Right atrium auricular region (tissue), 2 donors: Measurements from ENCODE around the gene ING3. TPM values are rescaled to one million over a fixed set of nuclear protein-coding genes. Genes with fewer than 3 reads are reported as not detected.

Experiments used
- DNase-seq: peaks from one replicate; pipeline ENCODE4 v3.0.0-alpha.2; 2019; ENCODE audit warnings: low spot score
- H3K27ac ChIP-seq, 2 donors: fragments of 200-600 bp; sonication (generic); 1 replicate in 1 of 2; 2 replicates in 1 of 2; pipeline ENCODE4 v1.5.1; 2016 to 2019
- H3K27me3 ChIP-seq, 2 donors: fragments of 200-600 bp; sonication (generic); one replicate each; pipeline versions ENCODE4 v1.5.1 to v1.6.0; 2017 to 2019
- H3K36me3 ChIP-seq: fragments of 200-600 bp; sonication (generic); one replicate; pipeline ENCODE4 v1.5.1; 2016
- H3K4me1 ChIP-seq, 2 donors: fragments of 200-600 bp; sonication (generic); one replicate each; pipeline versions ENCODE4 v1.5.1 to v1.6.0; 2017 to 2019
- H3K4me3 ChIP-seq, 2 donors: fragments of 200-600 bp; sonication (generic); 1 replicate in 1 of 2; 2 replicates in 1 of 2; pipeline ENCODE4 v1.5.1; 2017 to 2019; ENCODE audit warnings: mild to moderate bottlenecking in 1 of 2, moderate library complexity in 1 of 2
- H3K9me3 ChIP-seq, 2 donors: fragments of 200-600 bp; sonication (generic); one replicate each; pipeline ENCODE4 v1.5.1; 2019
- CTCF ChIP-seq, 2 donors: fragments of 200-600 bp; sonication (generic); IDR thresholded peaks; one replicate each; pipeline ENCODE4 v1.5.1; 2019; ENCODE audit warnings: antibody characterized with exemption in 2 of 2
- total RNA-seq, 2 donors: library from RNA; depleted of rRNA; stranded (reverse); fragments of >200 nt; gene quantifications; one replicate each; pipeline ENCODE4 v1.1.0, GENCODE V29; 2016

ING3 gene
- total RNA-seq, 2 donors from 2014 or later: 9.9 to 10.4 TPM

- Histone ChIP-seq H3K4me3 (no peak overlapping the region), H3K4me1 (peaks cover 0 to 4% of the 10 kb centered on the region in 2 donors), H3K27ac (no peak overlapping the region), H3K36me3 (no peaks in the 10 kb centered on the region), H3K9me3 (no peaks in the 10 kb centered on the region), H3K27me3 (no peaks in the 10 kb centered on the region)
- DNase-seq: no peak
- no peak for TF ChIP-seq CTCF (IDR thresholded peaks at IDR 0.05)
Observed at GRCh38 chr7:120920034-120920433, 30.5 kb upstream of the ING3 start.

GRCh38 chr7:120920591-120921274, 29.8 kb upstream of the ING3 start:
- TF ChIP-seq CTCF (IDR thresholded peaks at IDR 0.05): no peak
- H3K9me3 ChIP-seq: no peaks in the 10 kb centered on the region
- H3K36me3 ChIP-seq: no peaks in the 10 kb centered on the region
- no peak overlapping the region for H3K27ac ChIP-seq
- no peaks in the 10 kb centered on the region for H3K27me3 ChIP-seq
- no peak overlapping the region for H3K4me3 ChIP-seq
- no peak for DNase-seq
- peaks cover 0 to 4% of the 10 kb centered on the region in 2 donors for H3K4me1 ChIP-seq

- H3K4me3 ChIP-seq: no peak overlapping the region
- no peak for DNase-seq
- no peaks in the 10 kb centered on the region for H3K9me3 ChIP-seq
- no peak overlapping the region for H3K27ac ChIP-seq
- no peak for TF ChIP-seq CTCF (IDR thresholded peaks at IDR 0.05)
- no peaks in the 10 kb centered on the region for H3K4me1 ChIP-seq
- H3K27me3 ChIP-seq: no peaks in the 10 kb centered on the region
- H3K36me3 ChIP-seq: no peaks in the 10 kb centered on the region
Observed at GRCh38 chr7:120924837-120925236, 25.7 kb upstream of the ING3 start.

- DNase-seq: no peak
- no peak for TF ChIP-seq CTCF (IDR thresholded peaks at IDR 0.05)
- no peaks in the 10 kb centered on the region for H3K4me1 ChIP-seq
Observed at GRCh38 chr7:120925392-120925791, 25.2 kb upstream of the ING3 start.

GRCh38 chr7:120926943-120927346, 23.6 kb upstream of the ING3 start:
- no peaks in the 10 kb centered on the region for H3K27me3 ChIP-seq
- H3K4me1 ChIP-seq: no peaks in the 10 kb centered on the region
- no peaks in the 10 kb centered on the region for H3K36me3 ChIP-seq
- no peak overlapping the region for H3K27ac ChIP-seq
- no peak for DNase-seq
- no peak overlapping the region for H3K4me3 ChIP-seq
- H3K9me3 ChIP-seq: no peaks in the 10 kb centered on the region
- TF ChIP-seq CTCF (IDR thresholded peaks at IDR 0.05): no peak

More at GRCh38 chr7:120925392-120925791, 25.2 kb upstream of the ING3 start:
- Histone ChIP-seq H3K27me3 (no peaks in the 10 kb centered on the region), H3K4me3 (no peak overlapping the region), H3K9me3 (no peaks in the 10 kb centered on the region), H3K27ac (no peak overlapping the region), H3K36me3 (no peaks in the 10 kb centered on the region)
